Measurements from ENCODE around the gene PRKCA.

The PRKCA gene

DNA sequence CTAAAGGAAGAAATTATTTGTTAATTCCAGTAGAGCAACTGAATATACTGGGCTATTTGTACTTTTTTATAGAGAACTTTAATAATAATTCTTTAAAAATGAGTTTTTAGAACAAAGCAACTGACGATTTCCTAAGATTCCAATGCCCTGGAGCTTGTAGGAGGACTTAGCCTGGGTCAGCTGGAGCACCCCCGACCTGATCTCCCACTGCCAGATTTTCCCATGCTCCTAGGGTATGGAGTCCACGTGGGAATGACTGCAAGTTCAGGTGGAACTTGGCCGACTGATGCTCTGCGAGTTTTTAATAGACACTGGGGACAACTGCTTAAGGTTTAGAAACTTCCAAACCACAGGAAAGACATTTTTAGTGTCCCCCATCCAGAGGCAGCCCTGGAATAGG, 507.0 kb downstream of the PRKCA start:
- H3K27ac ChIP-seq (ENCODE audit: low read length): no peak overlapping the region
- TF ChIP-seq CTCF (IDR thresholded peaks at IDR 0.05; ENCODE audit: low read depth, low read length) (no peak), EZH2phosphoT487 (IDR thresholded peaks at IDR 0.05; ENCODE audit: low read depth) (no peak)
- no peak overlapping the region for H2AFZ ChIP-seq (ENCODE audit: low read depth, low read length)

GRCh38 chr17:66810951-66811682, 508.7 kb downstream of the PRKCA start:
- no peak overlapping the region for H3K27ac ChIP-seq (ENCODE audit: low read length)
- TF ChIP-seq EZH2phosphoT487 (IDR thresholded peaks at IDR 0.05; ENCODE audit: low read depth) (no peak), CTCF (IDR thresholded peaks at IDR 0.05; ENCODE audit: low read depth, low read length) (no peak)
- H3K4me2 ChIP-seq (ENCODE audit: low read length): no peak overlapping the region
- no peaks in the 10 kb centered on the region for H4K20me1 ChIP-seq (ENCODE audit: insufficient read depth, low read length)
- H3K9me3 ChIP-seq (ENCODE audit: insufficient read depth, low read length): no peaks in the 10 kb centered on the region
- no peak overlapping the region for H3K4me3 ChIP-seq (ENCODE audit: low read length)
- H3K79me2 ChIP-seq (ENCODE audit: low read length): no peaks in the 10 kb centered on the region
- no peak overlapping the region for H2AFZ ChIP-seq (ENCODE audit: low read depth, low read length)
- no peaks in the 10 kb centered on the region for H3K4me1 ChIP-seq (ENCODE audit: low read length)
- no peak overlapping the region for H3K9ac ChIP-seq (ENCODE audit: low read length)
- H3K36me3 ChIP-seq (replicated peaks; ENCODE audit: low read depth, low read length): no peaks in the 10 kb centered on the region
- 0 out of 2 replicates have a peak, but pooled peaks cover 3% of the 10 kb centered on the region for H3K27me3 ChIP-seq (ENCODE audit: low read depth, low read length)

More for the DNA sequence above, 507.0 kb downstream of the PRKCA start:
- Histone ChIP-seq H3K27me3 (ENCODE audit: low read depth, low read length) (0 out of 2 replicates have a peak, but pooled peaks cover 3% of the 10 kb centered on the region), H4K20me1 (ENCODE audit: insufficient read depth, low read length) (no peaks in the 10 kb centered on the region), H3K36me3 (replicated peaks; ENCODE audit: low read depth, low read length) (no peaks in the 10 kb centered on the region), H3K4me2 (ENCODE audit: low read length) (no peak overlapping the region), H3K79me2 (ENCODE audit: low read length) (no peaks in the 10 kb centered on the region), H3K4me3 (ENCODE audit: low read length) (no peak overlapping the region), H3K9ac (ENCODE audit: low read length) (no peak overlapping the region), H3K4me1 (ENCODE audit: low read length) (no peaks in the 10 kb centered on the region), H3K9me3 (ENCODE audit: insufficient read depth, low read length) (no peaks in the 10 kb centered on the region)

GRCh38 chr17:66811683-66812054, 509.3 kb downstream of the PRKCA start:
- Histone ChIP-seq H4K20me1 (ENCODE audit: insufficient read depth, low read length) (no peaks in the 10 kb centered on the region), H3K4me2 (ENCODE audit: low read length) (no peak overlapping the region), H3K79me2 (ENCODE audit: low read length) (no peaks in the 10 kb centered on the region), H3K9me3 (ENCODE audit: insufficient read depth, low read length) (no peaks in the 10 kb centered on the region), H3K27me3 (ENCODE audit: low read depth, low read length) (0 out of 2 replicates have a peak, but pooled peaks cover 3% of the 10 kb centered on the region), H3K4me1 (ENCODE audit: low read length) (no peaks in the 10 kb centered on the region), H3K4me3 (ENCODE audit: low read length) (no peak overlapping the region), H3K36me3 (replicated peaks; ENCODE audit: low read depth, low read length) (no peaks in the 10 kb centered on the region), H3K9ac (ENCODE audit: low read length) (no peak overlapping the region), H2AFZ (ENCODE audit: low read depth, low read length) (no peak overlapping the region), H3K27ac (ENCODE audit: low read length) (no peak overlapping the region)
- no peak for TF ChIP-seq CTCF (IDR thresholded peaks at IDR 0.05; ENCODE audit: low read depth, low read length)
- TF ChIP-seq EZH2phosphoT487 (IDR thresholded peaks at IDR 0.05; ENCODE audit: low read depth): no peak

GRCh38 chr17:66812571-66812970, 510.2 kb downstream of the PRKCA start:
- Histone ChIP-seq H3K4me3 (ENCODE audit: low read length) (no peak overlapping the region), H2AFZ (ENCODE audit: low read depth, low read length) (no peak overlapping the region), H3K9ac (ENCODE audit: low read length) (no peak overlapping the region), H3K9me3 (ENCODE audit: insufficient read depth, low read length) (no peaks in the 10 kb centered on the region), H3K79me2 (ENCODE audit: low read length) (no peaks in the 10 kb centered on the region), H3K27ac (ENCODE audit: low read length) (no peak overlapping the region), H3K4me2 (ENCODE audit: low read length) (no peak overlapping the region), H4K20me1 (ENCODE audit: insufficient read depth, low read length) (no peaks in the 10 kb centered on the region), H3K4me1 (ENCODE audit: low read length) (no peaks in the 10 kb centered on the region), H3K36me3 (replicated peaks; ENCODE audit: low read depth, low read length) (no peaks in the 10 kb centered on the region), H3K27me3 (ENCODE audit: low read depth, low read length) (0 out of 2 replicates have a peak, but pooled peaks cover 3% of the 10 kb centered on the region)
- TF ChIP-seq CTCF (IDR thresholded peaks at IDR 0.05; ENCODE audit: low read depth, low read length) (no peak), EZH2phosphoT487 (IDR thresholded peaks at IDR 0.05; ENCODE audit: low read depth) (no peak)
